HL-60 (cell line): ENCODE results near the gene METTL9.
A peak's percentile ranks its signal among the peaks of the same experiment; 100 is the strongest.

Source experiments
- DNase-seq, 2 experiments: peaks; one replicate each; pipeline ENCODE4 v3.0.0-alpha.2; 2010 to 2020; ENCODE audit warnings: low read depth in 1 of 2, low spot score in 1 of 2
- H3K27ac ChIP-seq: fragments of 250-450 bp; sonication (Bioruptor Pico); replicated peaks from 2 replicates; pipeline ENCODE4 v1.5.1; 2020; ENCODE audit warnings: mild to moderate bottlenecking, moderate library complexity
- H3K27me3 ChIP-seq: fragments of 250-450 bp; sonication (Bioruptor Pico); 2 replicates; pipeline ENCODE4 v1.5.1; 2021; ENCODE audit warnings: mild to moderate bottlenecking, moderate library complexity; ENCODE audit not compliant: insufficient read depth, poor library complexity, severe bottlenecking
- H3K4me3 ChIP-seq: replicated peaks from 2 replicates; pipeline ENCODE4 v1.5.1; 2011; ENCODE audit warnings: mild to moderate bottlenecking, control low read depth, low read length; ENCODE audit not compliant: insufficient read depth
- CTCF ChIP-seq: IDR thresholded peaks from one replicate; pipeline ENCODE4 v1.5.1; 2011; ENCODE audit warnings: low read length, control low read depth, inconsistent platforms; ENCODE audit not compliant: insufficient read depth
- GABPA ChIP-seq: IDR thresholded peaks from 2 replicates; pipeline ENCODE4 v1.6.1; 2012; ENCODE audit warnings: low read depth
- POLR2AphosphoS5 ChIP-seq: IDR thresholded peaks from 2 replicates; pipeline ENCODE4 v1.6.1; 2012; ENCODE audit warnings: low read depth
- REST ChIP-seq: IDR thresholded peaks from 2 replicates; pipeline ENCODE4 v1.6.1; 2012; ENCODE audit warnings: low read depth; ENCODE audit not compliant: insufficient replicate concordance
- SPI1 ChIP-seq: IDR thresholded peaks from 2 replicates; pipeline ENCODE4 v1.6.1; 2012; ENCODE audit warnings: low read depth, mild to moderate bottlenecking, borderline replicate concordance

METTL9 gene

GRCh38 chr16:21625026-21625425 is 25.6 kb downstream of the METTL9 start:
- DNase-seq = no peak
- no peak overlapping the region for H3K27ac ChIP-seq
- TF ChIP-seq SPI1 = no peak
- TF ChIP-seq GABPA = no peak
- TF ChIP-seq POLR2AphosphoS5 = no peak
- no peak for TF ChIP-seq REST
- TF ChIP-seq CTCF = no peak

GRCh38 chr16:21626659-21627277 is 27.4 kb downstream of the METTL9 start:
- TF ChIP-seq POLR2AphosphoS5 = peak; percentile 49; the same call in 1 of the 2 replicates
- TF ChIP-seq GABPA = no peak
- TF ChIP-seq SPI1 = peak; percentile 76; the same call in 1 of the 2 replicates
- no peak for TF ChIP-seq CTCF
- peak; percentile 17 for TF ChIP-seq REST
- DNase-seq = peak; percentile 94 to 98
- H3K27ac ChIP-seq = peak overlapping the region; percentile 60
- no peak overlapping the region for H3K4me3 ChIP-seq
- H3K27me3 ChIP-seq = no peaks in the 10 kb centered on the region

More at GRCh38 chr16:21625026-21625425, 25.6 kb downstream of the METTL9 start:
- Histone ChIP-seq H3K4me3 (no peak overlapping the region), H3K27me3 (no peaks in the 10 kb centered on the region)

GRCh38 chr16:21628121-21628726 is 28.8 kb downstream of the METTL9 start:
- TF ChIP-seq REST (no peak), SPI1 (no peak), GABPA (no peak), POLR2AphosphoS5 (no peak), CTCF (no peak)
- no peak for DNase-seq
- H3K27ac ChIP-seq = no peak overlapping the region

More at GRCh38 chr16:21628121-21628726, 28.8 kb downstream of the METTL9 start:
- Histone ChIP-seq H3K4me3 (no peak overlapping the region), H3K27me3 (no peaks in the 10 kb centered on the region)
